Ishikawa (cell line): ENCODE results near the gene FOXJ3.
A peak's percentile ranks its signal among the peaks of the same experiment; 100 is the strongest.

Experiments
- CEBPB ChIP-seq: IDR thresholded peaks from 2 replicates; pipeline ENCODE4 v1.6.1; 2012
- CREB1 ChIP-seq: IDR thresholded peaks from 2 replicates; pipeline ENCODE4 v1.6.1; 2012; ENCODE audit warnings: low read depth
- EGR1 ChIP-seq: IDR thresholded peaks from 2 replicates; pipeline ENCODE4 v1.6.1; 2012
- EP300 ChIP-seq: IDR thresholded peaks from 2 replicates; pipeline ENCODE4 v1.6.1; 2012; ENCODE audit warnings: borderline replicate concordance
- FOXM1 ChIP-seq: IDR thresholded peaks from 2 replicates; pipeline ENCODE4 v1.6.1; 2012; ENCODE audit warnings: low read depth, borderline replicate concordance
- MAX ChIP-seq: IDR thresholded peaks from 2 replicates; pipeline ENCODE4 v1.6.1; 2012
- NFIC ChIP-seq: IDR thresholded peaks from 2 replicates; pipeline ENCODE4 v1.6.1; 2012
- RAD21 ChIP-seq: IDR thresholded peaks from 2 replicates; pipeline ENCODE4 v1.6.1; 2012; ENCODE audit warnings: low read depth
- REST ChIP-seq: IDR thresholded peaks from 2 replicates; pipeline ENCODE4 v1.6.1; 2012; ENCODE audit warnings: low read depth, mild to moderate bottlenecking
- TAF1 ChIP-seq: IDR thresholded peaks from 2 replicates; pipeline ENCODE4 v1.6.1; 2012; ENCODE audit warnings: low read depth, mild to moderate bottlenecking
- TCF12 ChIP-seq: IDR thresholded peaks from 2 replicates; pipeline ENCODE4 v1.6.1; 2012; ENCODE audit warnings: low read depth
- TEAD4 ChIP-seq: IDR thresholded peaks from 2 replicates; pipeline ENCODE4 v1.6.1; 2012
- USF1 ChIP-seq: IDR thresholded peaks from 2 replicates; pipeline ENCODE4 v1.6.1; 2012
- YY1 ChIP-seq: IDR thresholded peaks from 2 replicates; pipeline ENCODE4 v1.6.1; 2012; ENCODE audit warnings: low read depth
- ZBTB7A ChIP-seq: IDR thresholded peaks from 2 replicates; pipeline ENCODE4 v1.6.1; 2012; ENCODE audit warnings: low read depth

The FOXJ3 gene

GRCh38 chr1:42173155-42173933 is 161.7 kb downstream of the FOXJ3 start:
- no peak for TF ChIP-seq CEBPB
- no peak for TF ChIP-seq EGR1
- TF ChIP-seq RAD21, result peak; percentile 71
- no peak for TF ChIP-seq TEAD4
- no peak for TF ChIP-seq USF1
- no peak for TF ChIP-seq CREB1

GRCh38 chr1:42172381-42173133 is 162.5 kb downstream of the FOXJ3 start:
- no peak for TF ChIP-seq YY1
- TF ChIP-seq EP300, result no peak
- no peak for TF ChIP-seq MAX
- TF ChIP-seq RAD21, result no peak
- no peak for TF ChIP-seq CREB1
- TF ChIP-seq EGR1, result no peak
- TF ChIP-seq CEBPB, result no peak
- no peak for TF ChIP-seq ZBTB7A
- no peak for TF ChIP-seq FOXM1
- TF ChIP-seq TCF12, result no peak
- no peak for TF ChIP-seq USF1
- TF ChIP-seq TAF1, result no peak
- no peak for TF ChIP-seq TEAD4
- TF ChIP-seq REST, result no peak
- no peak for TF ChIP-seq NFIC

- TF ChIP-seq EP300, result no peak
- TF ChIP-seq RAD21, result no peak
- TF ChIP-seq EGR1, result no peak
- no peak for TF ChIP-seq TCF12
- TF ChIP-seq ZBTB7A, result no peak
- TF ChIP-seq CEBPB, result no peak
- no peak for TF ChIP-seq CREB1
- TF ChIP-seq MAX, result no peak
- no peak for TF ChIP-seq YY1
- TF ChIP-seq REST, result no peak
- no peak for TF ChIP-seq NFIC
- TF ChIP-seq TAF1, result no peak
- no peak for TF ChIP-seq FOXM1
- TF ChIP-seq USF1, result no peak
- no peak for TF ChIP-seq TEAD4
These were observed 163.3 kb downstream of the FOXJ3 start for GRCh38 chr1:42171679-42172266.

GRCh38 chr1:42170779-42171621 is 164.0 kb downstream of the FOXJ3 start:
- no peak for TF ChIP-seq ZBTB7A
- TF ChIP-seq TAF1, result no peak
- no peak for TF ChIP-seq NFIC
- no peak for TF ChIP-seq RAD21
- no peak for TF ChIP-seq CEBPB
- TF ChIP-seq REST, result no peak
- TF ChIP-seq TCF12, result no peak
- TF ChIP-seq MAX, result no peak
- TF ChIP-seq YY1, result no peak
- TF ChIP-seq TEAD4, result no peak
- no peak for TF ChIP-seq EGR1
- no peak for TF ChIP-seq FOXM1
- no peak for TF ChIP-seq USF1
